SU-DHL-6 (cell line): ENCODE measurements around the gene SLC39A11.

ENCODE experiments used
- H2AFZ ChIP-seq: fragments of 200-600 bp; sonication (generic); 2 replicates; pipeline ENCODE4 v1.6.1; 2014; ENCODE audit warnings: low read depth, mild to moderate bottlenecking, moderate library complexity, mixed read lengths, antibody characterized with exemption, low read length; ENCODE audit not compliant: severe bottlenecking
- H3F3A ChIP-seq: fragments of 200-600 bp; shearing (Covaris generic); 2 replicates; pipeline ENCODE4 v1.6.0; 2016; ENCODE audit warnings: antibody characterized with exemption, mild to moderate bottlenecking; ENCODE audit not compliant: insufficient read depth
- H3K27ac ChIP-seq: fragments of 200-600 bp; sonication (generic); 2 replicates; pipeline ENCODE4 v1.5.1; 2016; ENCODE audit warnings: low read depth, mild to moderate bottlenecking, low read length, moderate library complexity, mixed read lengths
- H3K27me3 ChIP-seq: fragments of 200-600 bp; sonication (generic), shearing (Covaris generic); 2 replicates; pipeline ENCODE4 v1.6.0; 2014; ENCODE audit warnings: mild to moderate bottlenecking, low read length
- H3K36me3 ChIP-seq: fragments of 200-600 bp; sonication (generic); 2 replicates; pipeline ENCODE4 v1.6.1; 2014; ENCODE audit warnings: mild to moderate bottlenecking, low read length, mixed read lengths
- H3K4me2 ChIP-seq: fragments of 300-600, 200-600 bp; shearing (Covaris generic), sonication (generic); 2 replicates; pipeline ENCODE4 v1.6.0; 2014; ENCODE audit warnings: low read length, low read depth, mild to moderate bottlenecking; ENCODE audit not compliant: poor library complexity, severe bottlenecking
- H3K4me3 ChIP-seq: fragments of 200-600 bp; sonication (generic); 2 replicates; pipeline ENCODE4 v1.5.1; 2014; ENCODE audit warnings: antibody characterized with exemption, low read length, mild to moderate bottlenecking, mixed read lengths; ENCODE audit not compliant: insufficient read depth, poor library complexity, severe bottlenecking
- H3K79me2 ChIP-seq: fragments of 200-600 bp; sonication (generic); 2 replicates; pipeline ENCODE4 v1.6.1; 2014; ENCODE audit warnings: mild to moderate bottlenecking, low read length, moderate library complexity; ENCODE audit not compliant: insufficient read depth
- H3K9ac ChIP-seq: fragments of 200-600 bp; sonication (generic); 2 replicates; pipeline ENCODE4 v1.7.0; 2014; ENCODE audit warnings: mild to moderate bottlenecking, low read length
- H3K9me2 ChIP-seq: fragments of 200-600 bp; sonication (generic); replicated peaks from 2 replicates; pipeline ENCODE4 v1.6.1; 2014; ENCODE audit warnings: low read length; ENCODE audit not compliant: insufficient read depth
- H3K9me3 ChIP-seq: fragments of 200-600 bp; sonication (generic); 2 replicates; pipeline ENCODE4 v1.6.1; 2014; ENCODE audit warnings: low read length, mixed read lengths; ENCODE audit not compliant: insufficient read depth
- H4K20me1 ChIP-seq: fragments of 200-600 bp; sonication (generic); 2 replicates; pipeline ENCODE4 v1.6.1; 2014; ENCODE audit warnings: low read depth, mild to moderate bottlenecking, antibody characterized with exemption, low read length, moderate library complexity, mixed read lengths
- EZH2phosphoT487 ChIP-seq: fragments of 200-600 bp; sonication (generic), shearing (Covaris generic); conservative IDR thresholded peaks from 2 replicates; pipeline ENCODE4 v1.6.1; 2018; ENCODE audit warnings: mild to moderate bottlenecking, antibody characterized with exemption, low read length, moderate library complexity, mixed read lengths
- TF ChIP-seq, protein P1 (sequence below): fragments of 200-600 bp; sonication (generic); IDR thresholded peaks from one replicate; pipeline ENCODE4 v1.5.1; 2017; ENCODE audit warnings: antibody characterized with exemption, mild to moderate bottlenecking, low read length, moderate library complexity; ENCODE audit not compliant: insufficient read depth, poor library complexity, severe bottlenecking

SLC39A11 gene

DNA sequence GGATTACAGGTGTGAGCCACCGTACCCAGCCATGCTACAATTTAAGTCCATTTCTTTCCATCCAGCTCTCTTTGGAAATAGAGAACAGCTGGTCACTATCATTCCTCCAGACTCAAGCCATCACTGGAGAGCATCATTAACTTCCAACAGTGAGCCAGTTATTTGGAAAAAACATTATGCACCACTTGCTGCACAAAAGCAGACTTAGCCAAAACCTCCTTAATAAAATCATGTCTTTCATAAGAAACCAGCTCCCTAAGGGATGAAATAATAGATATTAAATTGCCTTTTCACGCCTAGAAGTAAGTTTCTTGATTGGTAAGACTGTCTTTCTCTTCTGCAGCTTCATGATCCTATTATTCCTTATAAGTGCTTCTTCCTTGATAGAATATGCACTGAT lies 17.9 kb downstream of the SLC39A11 start:
- TF ChIP-seq EZH2phosphoT487, result no peak
- TF ChIP-seq, protein P1, sequence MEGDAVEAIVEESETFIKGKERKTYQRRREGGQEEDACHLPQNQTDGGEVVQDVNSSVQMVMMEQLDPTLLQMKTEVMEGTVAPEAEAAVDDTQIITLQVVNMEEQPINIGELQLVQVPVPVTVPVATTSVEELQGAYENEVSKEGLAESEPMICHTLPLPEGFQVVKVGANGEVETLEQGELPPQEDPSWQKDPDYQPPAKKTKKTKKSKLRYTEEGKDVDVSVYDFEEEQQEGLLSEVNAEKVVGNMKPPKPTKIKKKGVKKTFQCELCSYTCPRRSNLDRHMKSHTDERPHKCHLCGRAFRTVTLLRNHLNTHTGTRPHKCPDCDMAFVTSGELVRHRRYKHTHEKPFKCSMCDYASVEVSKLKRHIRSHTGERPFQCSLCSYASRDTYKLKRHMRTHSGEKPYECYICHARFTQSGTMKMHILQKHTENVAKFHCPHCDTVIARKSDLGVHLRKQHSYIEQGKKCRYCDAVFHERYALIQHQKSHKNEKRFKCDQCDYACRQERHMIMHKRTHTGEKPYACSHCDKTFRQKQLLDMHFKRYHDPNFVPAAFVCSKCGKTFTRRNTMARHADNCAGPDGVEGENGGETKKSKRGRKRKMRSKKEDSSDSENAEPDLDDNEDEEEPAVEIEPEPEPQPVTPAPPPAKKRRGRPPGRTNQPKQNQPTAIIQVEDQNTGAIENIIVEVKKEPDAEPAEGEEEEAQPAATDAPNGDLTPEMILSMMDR, result no peak
- no peaks in the 10 kb centered on the region for H3F3A ChIP-seq
- no peak overlapping the region for H2AFZ ChIP-seq
- H4K20me1 ChIP-seq, result no peaks in the 10 kb centered on the region
- peaks cover 2% of the 10 kb centered on the region for H3K79me2 ChIP-seq
- H3K36me3 ChIP-seq, result no peaks in the 10 kb centered on the region
- no peaks in the 10 kb centered on the region for H3K9me3 ChIP-seq
- H3K9ac ChIP-seq, result no peak overlapping the region
- H3K4me3 ChIP-seq, result no peak overlapping the region
- no peaks in the 10 kb centered on the region for H3K27me3 ChIP-seq
- H3K9me2 ChIP-seq, result no peaks in the 10 kb centered on the region
- no peak overlapping the region for H3K4me2 ChIP-seq
- H3K27ac ChIP-seq, result no peak overlapping the region

DNA sequence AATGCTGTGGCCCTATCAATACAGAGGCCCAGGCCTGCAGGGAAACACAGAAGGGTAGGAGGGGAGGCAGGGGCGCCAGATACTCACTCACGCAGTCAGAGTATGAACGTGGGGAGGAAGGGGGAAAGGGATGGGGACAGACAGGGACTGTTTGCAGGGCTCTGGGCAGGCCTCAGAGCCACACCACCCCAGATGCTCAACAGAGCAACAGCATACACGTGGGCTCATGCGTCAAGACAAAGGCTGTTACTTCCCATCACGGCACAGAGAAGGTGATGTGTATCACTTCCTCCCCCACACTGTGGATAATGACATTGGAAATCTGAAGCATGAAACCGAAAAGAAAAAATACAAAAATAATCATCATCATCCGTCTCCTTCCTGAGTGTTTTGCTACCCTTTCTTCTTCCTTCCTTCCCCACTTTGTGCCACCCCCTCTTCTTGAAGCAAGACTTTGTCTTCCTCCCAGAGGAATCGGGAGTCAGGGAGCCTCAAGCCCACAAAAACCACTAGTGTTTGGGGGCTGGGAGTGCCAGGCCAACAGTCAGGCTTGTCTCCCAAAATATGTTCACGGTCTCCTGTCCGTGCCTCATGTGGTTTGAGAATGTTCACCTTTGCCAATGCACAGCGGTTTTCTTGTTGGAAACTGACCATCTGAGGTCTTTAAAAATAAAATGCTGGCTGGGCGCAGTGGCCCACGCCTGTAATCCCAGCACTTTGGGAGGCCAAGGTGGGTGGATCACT lies 20.1 kb downstream of the SLC39A11 start:
- Histone ChIP-seq H3K36me3 (no peaks in the 10 kb centered on the region), H3K9me2 (no peaks in the 10 kb centered on the region), H3K27me3 (no peaks in the 10 kb centered on the region), H2AFZ (no peak overlapping the region), H3K4me3 (no peak overlapping the region), H3F3A (no peaks in the 10 kb centered on the region), H3K9ac (no peak overlapping the region), H3K4me2 (no peak overlapping the region), H3K27ac (no peak overlapping the region), H4K20me1 (no peaks in the 10 kb centered on the region), H3K79me2 (no peaks in the 10 kb centered on the region; the same call in 1 of the 2 replicates), H3K9me3 (no peaks in the 10 kb centered on the region)
- TF ChIP-seq, protein P1, result no peak
- TF ChIP-seq EZH2phosphoT487, result no peak

DNA sequence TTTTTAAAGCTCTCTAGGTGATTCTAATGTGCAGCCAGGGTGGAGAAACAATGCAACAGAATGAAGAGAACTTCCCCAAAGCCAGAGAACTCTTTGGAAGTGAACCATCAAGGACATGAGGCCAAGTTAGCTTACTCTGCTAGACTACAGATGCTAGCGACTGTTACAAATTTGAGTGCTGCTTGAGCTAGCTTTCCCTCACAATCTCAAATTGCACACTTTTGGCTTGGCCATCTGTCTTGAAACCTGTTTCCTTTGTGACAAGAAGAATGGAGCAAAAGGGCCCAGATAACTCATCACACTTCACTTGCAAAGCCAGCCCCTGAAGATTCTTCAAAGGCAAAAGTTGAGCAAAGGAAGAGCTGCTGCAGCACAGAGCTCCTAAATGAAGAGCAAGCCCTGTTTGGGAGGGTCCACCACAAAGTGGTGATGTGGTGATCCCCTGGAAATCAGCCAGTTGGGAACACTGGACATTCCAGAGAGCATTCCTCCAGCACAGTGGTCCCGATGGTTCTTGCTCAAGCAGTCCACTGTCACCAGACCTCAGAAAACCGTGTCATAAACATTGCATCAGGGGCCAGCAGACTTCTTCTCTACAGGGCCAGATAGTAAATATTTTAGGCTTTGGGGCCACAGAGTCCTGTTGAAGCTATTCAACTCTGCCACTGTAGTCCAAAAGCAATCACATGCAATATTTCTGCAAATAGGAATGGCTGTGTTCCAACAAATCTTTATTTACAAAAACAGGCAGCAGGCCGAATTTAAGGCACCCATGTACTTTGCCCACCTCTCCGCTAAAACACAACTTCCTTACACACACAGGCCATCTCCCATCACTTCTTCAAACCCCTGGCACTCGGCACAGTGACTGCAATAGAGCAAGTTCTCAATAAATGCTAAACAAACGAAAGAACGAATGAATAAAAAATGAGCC lies 21.2 kb downstream of the SLC39A11 start:
- Histone ChIP-seq H3K4me3 (no peak overlapping the region), H4K20me1 (no peaks in the 10 kb centered on the region), H2AFZ (no peak overlapping the region), H3F3A (no peaks in the 10 kb centered on the region), H3K4me2 (no peak overlapping the region), H3K79me2 (no peaks in the 10 kb centered on the region; the same call in 1 of the 2 replicates), H3K27ac (no peak overlapping the region), H3K27me3 (no peaks in the 10 kb centered on the region), H3K9me2 (no peaks in the 10 kb centered on the region), H3K9ac (no peak overlapping the region), H3K36me3 (no peaks in the 10 kb centered on the region), H3K9me3 (no peaks in the 10 kb centered on the region)
- TF ChIP-seq, protein P1, result no peak
